DMS53 (cell line): ENCODE data around the gene GPC5.

ENCODE experiments used
- DNase-seq: peaks from one replicate; lab custom pipeline; 2025; lab: John Stamatoyannopoulos, UW

Gene GPC5

GRCh38 chr13:91721413-91721812 is 323.0 kb downstream of the GPC5 start:
- DNase-seq, result no peak

GRCh38 chr13:91722267-91722884 is 324.0 kb downstream of the GPC5 start:
- DNase-seq, result peak; percentile 41

DNA sequence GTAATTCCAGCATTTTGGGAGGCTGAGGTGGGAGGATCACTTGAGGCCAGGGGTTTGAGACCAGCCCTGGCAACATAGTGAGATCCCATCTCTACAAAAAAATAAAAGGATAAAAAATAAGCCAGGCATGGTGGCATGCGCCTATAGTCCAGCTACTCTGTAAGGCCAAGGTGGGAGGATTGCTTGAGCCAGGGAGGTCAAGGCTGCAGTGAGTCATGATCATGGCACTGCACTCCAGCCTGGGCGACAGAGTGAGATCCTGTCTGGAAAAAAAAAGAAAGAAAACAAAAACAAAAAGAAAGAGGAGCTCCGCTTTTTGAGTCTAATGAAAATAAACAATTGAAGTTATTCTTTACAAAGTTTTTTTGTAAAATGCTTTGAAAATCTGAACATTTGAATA is 326.2 kb downstream of the GPC5 start:
- no peak for DNase-seq

DNA sequence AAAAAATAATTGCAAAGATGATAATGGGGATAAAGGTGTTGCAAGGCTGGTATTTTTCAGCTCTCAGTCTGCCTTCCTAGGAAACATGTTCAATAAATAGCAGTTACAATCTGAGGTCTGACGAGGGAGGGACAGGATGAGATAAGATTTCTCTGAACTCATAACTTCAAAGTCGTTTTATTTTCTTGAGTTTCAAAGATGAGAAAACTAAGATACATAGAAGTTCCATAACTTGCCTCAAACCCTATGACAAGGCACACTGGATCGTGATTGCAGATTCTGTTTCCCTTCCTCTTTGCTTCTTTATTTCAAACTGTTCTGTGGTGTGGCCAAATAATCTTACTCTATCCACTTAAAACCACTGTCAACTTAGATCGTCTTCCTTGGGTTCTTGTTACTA is 327.2 kb downstream of the GPC5 start:
- no peak for DNase-seq

GRCh38 chr13:91726671-91727070 is 328.2 kb downstream of the GPC5 start:
- no peak for DNase-seq

DNA sequence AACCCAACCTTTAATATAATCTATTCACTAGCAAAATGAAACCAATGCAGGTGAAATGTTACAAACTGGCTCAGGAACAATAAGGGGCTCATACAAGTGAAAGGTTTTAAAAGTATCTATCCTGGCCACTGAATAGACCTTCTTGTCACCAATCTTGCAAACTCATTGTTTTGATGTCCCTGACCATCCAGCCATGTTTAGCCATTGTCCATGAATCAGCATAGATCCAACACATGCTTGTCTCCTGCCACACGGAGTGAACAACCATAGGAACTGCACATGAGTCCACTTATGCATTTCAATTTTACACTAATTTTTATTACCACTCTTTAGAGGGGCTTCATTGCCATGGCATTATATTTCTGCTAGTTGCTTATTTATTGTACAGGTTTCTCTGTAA is 331.4 kb downstream of the GPC5 start:
- DNase-seq, result no peak

DNA sequence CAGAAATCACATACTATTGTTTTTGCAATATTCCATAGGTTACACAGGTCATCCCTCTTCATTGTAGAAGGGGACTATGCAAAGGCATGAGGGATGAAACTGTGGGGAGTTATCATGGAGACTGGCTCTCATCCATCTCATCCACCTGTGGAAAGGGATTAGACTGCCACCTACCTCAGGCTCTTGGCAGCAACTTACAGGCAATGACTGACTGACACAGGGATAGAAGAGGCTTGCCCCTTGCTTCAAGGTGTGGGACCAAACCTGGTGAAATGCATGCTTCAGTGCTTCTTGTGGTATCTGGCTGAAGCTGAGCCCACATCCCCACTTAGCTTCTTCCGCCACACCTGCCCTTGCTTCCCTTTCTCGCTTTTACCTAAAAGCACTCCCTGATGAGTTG is 341.3 kb downstream of the GPC5 start:
- DNase-seq, result no peak

DNA sequence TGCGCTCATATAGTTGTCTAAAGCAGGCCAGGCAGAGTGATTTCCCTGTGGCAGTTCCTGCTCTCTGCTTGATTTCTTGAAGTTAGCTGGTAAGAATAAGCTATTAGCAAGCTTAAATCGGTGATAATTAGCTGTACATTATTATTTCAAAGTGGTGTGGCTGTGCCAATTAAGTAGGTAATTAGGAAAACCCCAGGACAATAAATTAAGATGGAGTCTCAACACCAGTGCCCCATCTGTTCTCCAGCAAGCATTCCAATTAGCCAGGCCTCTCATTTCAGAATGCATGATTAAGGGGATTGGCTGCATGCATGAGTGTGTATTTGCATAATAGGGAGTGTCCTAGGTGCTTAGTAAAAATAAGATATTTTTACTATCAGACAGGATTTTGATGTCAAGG is 342.3 kb downstream of the GPC5 start:
- DNase-seq, result no peak

GRCh38 chr13:91741925-91742324 is 343.5 kb downstream of the GPC5 start:
- no peak for DNase-seq

DNA sequence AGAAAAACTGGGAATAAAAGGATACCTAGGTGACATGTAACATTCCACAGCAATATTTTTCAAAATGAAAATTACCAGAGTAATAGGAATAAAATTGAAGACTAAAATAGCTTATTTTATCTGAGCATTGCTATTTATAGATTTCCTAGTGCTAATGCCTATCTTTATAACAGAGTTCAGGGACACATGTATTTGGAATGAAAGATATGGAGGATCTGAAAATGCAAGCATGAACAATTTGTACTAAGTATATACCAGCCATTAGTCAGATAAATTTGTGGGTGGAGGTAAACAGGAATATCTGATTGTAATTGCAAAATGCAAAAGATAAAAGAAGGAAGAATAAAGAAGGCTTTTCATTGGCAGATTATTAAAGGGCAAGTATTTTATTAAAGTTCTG is 345.9 kb downstream of the GPC5 start:
- DNase-seq, result no peak

GRCh38 chr13:91745967-91746366 is 347.5 kb downstream of the GPC5 start:
- DNase-seq, result no peak

DNA sequence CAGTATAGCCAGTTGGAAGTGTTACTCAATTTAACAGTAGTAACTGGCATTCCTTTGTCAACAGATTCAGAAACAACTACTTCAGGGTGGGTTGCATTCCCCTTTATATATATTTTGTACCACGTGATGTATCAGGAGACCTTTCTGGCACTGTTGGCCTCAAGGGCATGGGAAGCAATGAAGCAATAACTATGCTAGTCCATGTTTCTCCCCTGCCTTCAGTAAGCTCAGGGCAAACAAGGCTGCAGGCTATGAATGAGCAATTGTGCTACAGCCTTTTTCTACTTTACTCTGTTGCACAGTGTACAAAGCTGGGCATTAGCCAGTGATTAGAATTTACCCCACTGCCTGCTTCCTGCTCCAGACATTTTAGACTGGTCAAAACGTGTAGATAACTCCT is 348.8 kb downstream of the GPC5 start:
- DNase-seq, result no peak

GRCh38 chr13:91748416-91749089 is 350.1 kb downstream of the GPC5 start:
- no peak for DNase-seq

DNA sequence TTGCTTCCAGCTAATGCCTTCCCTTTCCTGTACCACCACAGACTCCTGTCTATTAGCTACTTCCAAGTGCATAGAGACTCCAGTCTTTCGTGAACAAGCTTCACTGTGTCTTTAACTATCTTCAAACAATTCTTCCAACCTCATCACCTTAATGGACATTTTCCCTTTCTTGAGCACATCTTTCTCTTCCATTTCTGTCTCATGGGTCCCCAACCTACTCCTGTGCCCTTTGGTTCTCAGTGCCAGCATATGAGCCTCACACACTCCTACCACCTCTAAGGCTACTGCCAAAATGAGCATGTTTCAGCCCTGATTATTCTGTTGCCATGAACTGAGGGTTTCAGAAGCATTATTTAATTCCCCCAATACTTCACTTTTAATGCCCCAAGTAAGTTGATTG is 360.3 kb downstream of the GPC5 start:
- DNase-seq, result no peak

- DNase-seq, result no peak
These were observed 364.5 kb downstream of the GPC5 start for GRCh38 chr13:91762957-91763356.

- no peak for DNase-seq
These were observed 366.1 kb downstream of the GPC5 start for GRCh38 chr13:91764527-91764926.

DNA sequence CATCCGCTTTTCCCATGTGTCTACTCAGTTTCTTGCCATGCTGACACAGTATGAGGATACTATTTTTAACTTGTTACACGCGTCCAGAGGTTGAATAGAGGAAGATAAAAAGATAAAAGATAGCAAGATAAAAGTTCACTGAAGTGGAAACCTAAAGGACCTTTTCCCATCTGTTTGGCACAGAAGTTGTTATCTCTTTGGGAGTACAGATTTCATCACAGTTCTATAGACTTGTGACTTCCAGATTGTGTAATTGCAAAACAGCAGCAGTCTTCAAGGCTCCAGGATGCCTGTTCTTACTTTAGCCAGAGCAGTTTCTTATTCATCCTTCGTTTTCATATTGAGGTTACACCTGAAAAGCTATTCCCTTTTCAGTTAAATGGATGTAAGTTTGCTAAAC is 369.2 kb downstream of the GPC5 start:
- DNase-seq, result no peak

DNA sequence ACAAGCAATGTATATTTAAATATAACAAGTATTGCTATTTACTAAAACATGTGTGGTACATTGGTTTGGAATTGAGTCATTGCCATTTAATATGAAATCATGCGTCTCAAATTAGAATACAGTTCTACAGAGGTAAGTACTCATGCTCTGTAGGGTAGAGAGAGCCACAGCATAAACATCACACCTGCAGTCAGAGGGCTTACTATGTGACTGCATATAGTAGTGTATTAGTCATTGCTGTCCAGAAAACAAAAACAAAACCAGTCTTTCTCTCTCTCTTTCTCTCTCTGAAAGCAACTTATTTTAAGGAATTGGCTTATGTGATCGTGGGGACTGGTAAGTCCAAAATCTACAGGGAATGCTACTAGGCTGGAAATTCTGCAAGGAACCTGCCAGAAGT is 370.3 kb downstream of the GPC5 start:
- no peak for DNase-seq

- DNase-seq, result no peak
These were observed 372.8 kb downstream of the GPC5 start for GRCh38 chr13:91771229-91771628.

- DNase-seq, result no peak
These were observed 375.3 kb downstream of the GPC5 start for GRCh38 chr13:91773591-91774227.

DNA sequence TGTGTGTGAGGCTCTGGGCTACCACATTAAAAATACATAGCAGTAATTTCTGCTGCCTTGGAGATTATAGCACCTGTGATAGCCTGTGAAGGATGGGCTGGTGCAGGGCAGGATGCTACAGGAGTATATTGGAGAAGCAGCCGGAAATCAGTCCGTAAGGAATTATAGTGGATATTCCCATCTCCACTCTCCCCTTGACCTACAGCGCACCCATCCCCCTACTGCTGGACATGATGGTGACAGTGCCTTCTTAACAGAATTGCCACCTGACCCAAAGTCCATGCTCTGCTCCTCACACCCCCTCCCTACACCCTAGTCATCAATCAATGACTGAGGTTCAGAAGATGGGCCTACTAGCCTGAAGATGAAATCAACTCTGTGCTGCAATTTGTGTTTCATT is 376.0 kb downstream of the GPC5 start:
- no peak for DNase-seq

DNA sequence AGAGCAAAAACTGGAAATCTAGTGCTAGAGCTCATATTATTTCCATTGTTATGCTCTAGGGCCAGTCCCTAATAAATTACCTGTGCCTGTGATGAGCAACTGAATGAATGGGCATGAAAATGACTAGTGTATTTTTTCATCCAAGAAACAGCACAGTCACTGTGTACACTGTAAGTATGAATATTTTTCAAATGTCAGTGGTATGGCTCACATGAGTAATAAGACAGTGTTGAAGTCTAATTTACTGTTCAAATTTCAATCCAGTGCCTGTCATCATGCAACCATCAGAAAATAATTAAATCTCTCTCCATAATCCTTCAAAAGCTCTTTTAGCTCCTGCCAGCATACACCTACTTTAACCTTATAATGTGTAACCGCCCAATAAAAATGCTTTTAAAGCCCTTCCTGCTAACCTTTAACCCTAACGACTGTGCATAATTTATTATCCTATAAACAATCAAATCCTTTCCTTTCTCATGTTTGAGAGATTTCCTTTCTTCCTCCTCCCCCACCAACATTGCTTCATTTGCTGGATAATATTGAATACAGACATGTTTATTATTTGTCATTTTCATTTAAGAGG is 378.3 kb downstream of the GPC5 start:
- no peak for DNase-seq

- DNase-seq, result no peak
These were observed 379.7 kb downstream of the GPC5 start for GRCh38 chr13:91778123-91778522.
